PC-3 (cell line): ENCODE data around the gene TBCCD1. TPM values are rescaled to one million over a fixed set of nuclear protein-coding genes. Genes with fewer than 3 reads are reported as not detected.
"Not testable (repeated sequence)": the region's sequence is repeated elsewhere in the genome, so short reads cannot be mapped to it uniquely, and the experiment has no call there.

Experiments
- ATAC-seq: fragments of 200-7000 bp; cut with Tn5 transposase; 2 replicates; pipeline ENCODE4 v1.9.1; 2020; ENCODE audit warnings: mild to moderate bottlenecking, moderate library complexity
- BruUV-seq: library from RNA; stranded (reverse); fragments of 400-500 nt; replicated peaks from 2 replicates; lab custom pipeline; 2021; lab: Mats Ljungman, UMichigan
- CTCF ChIA-PET: fragments of 300-600 bp; sonication (Branson Sonifier 250); formaldehyde crosslinking; loops from one replicate; lab custom pipeline; 2022; ENCODE audit warnings: antibody characterized with exemption; lab: Charles Lee
- POLR2A ChIA-PET: fragments of 300-600 bp; sonication (Branson Sonifier 250); formaldehyde crosslinking; loops from one replicate; lab custom pipeline; 2022; ENCODE audit warnings: antibody characterized with exemption; ENCODE audit not compliant: unreplicated experiment; lab: Charles Lee
- DNase-seq: peaks from one replicate; pipeline ENCODE4 v3.0.0-alpha.2; 2015
- H2AFZ ChIP-seq: fragments of 300-600 bp; sonication (generic); 2 replicates; pipeline ENCODE4 v1.6.0; 2016; ENCODE audit warnings: antibody characterized with exemption, low read length
- H3F3A ChIP-seq: fragments of 300-600 bp; sonication (generic); one replicate; pipeline ENCODE4 v1.6.0; 2017; ENCODE audit warnings: antibody characterized with exemption, low read length, control low read depth, mild to moderate bottlenecking; ENCODE audit not compliant: unreplicated experiment
- H3K27ac ChIP-seq: fragments of 300-600 bp; sonication (generic); 2 replicates; pipeline ENCODE4 v1.5.1; 2016; ENCODE audit warnings: mild to moderate bottlenecking, low read length
- H3K27me3 ChIP-seq: fragments of 300-600 bp; sonication (generic); 2 replicates; pipeline ENCODE4 v1.6.1; 2016; ENCODE audit warnings: low read length, mixed read lengths
- H3K36me3 ChIP-seq: fragments of 300-600 bp; sonication (generic); 2 replicates; pipeline ENCODE4 v1.6.1; 2016; ENCODE audit warnings: low read depth, mixed run types, low read length, mixed read lengths
- H3K4me1 ChIP-seq: fragments of 300-600 bp; sonication (generic); 2 replicates; pipeline ENCODE4 v1.5.1; 2016; ENCODE audit warnings: low read length; ENCODE audit not compliant: insufficient read depth
- H3K4me2 ChIP-seq: fragments of 300-600 bp; sonication (generic); 2 replicates; pipeline ENCODE4 v1.6.0; 2016; ENCODE audit warnings: low read length
- H3K4me3 ChIP-seq: fragments of 300-600 bp; sonication (generic); 2 replicates; pipeline ENCODE4 v1.5.1; 2016; ENCODE audit warnings: mild to moderate bottlenecking, low read length, mixed read lengths
- H3K79me2 ChIP-seq: fragments of 300-600 bp; sonication (generic); 2 replicates; pipeline ENCODE4 v1.6.1; 2017; ENCODE audit warnings: low read length, mixed read lengths
- H3K9ac ChIP-seq: fragments of 300-600 bp; sonication (generic); 2 replicates; pipeline ENCODE4 v1.6.0; 2016; ENCODE audit warnings: mild to moderate bottlenecking, low read length
- H3K9me2 ChIP-seq: fragments of 300-600 bp; sonication (generic); replicated peaks from 2 replicates; pipeline ENCODE4 v1.6.1; 2016; ENCODE audit warnings: mixed run types, low read length, mixed read lengths
- H3K9me3 ChIP-seq: fragments of 300-600 bp; sonication (generic); 2 replicates; pipeline ENCODE4 v1.6.1; 2016; ENCODE audit warnings: low read length, mixed read lengths
- H4K20me1 ChIP-seq: fragments of 300-600 bp; sonication (generic); 2 replicates; pipeline ENCODE4 v1.6.1; 2016; ENCODE audit warnings: low read length, mixed read lengths
- CTCF ChIP-seq: fragments of 300-600 bp; sonication (generic); conservative IDR thresholded peaks from 2 replicates; pipeline ENCODE4 v1.5.1; 2017; ENCODE audit warnings: antibody characterized with exemption, low read depth, mild to moderate bottlenecking, low read length
- EZH2 ChIP-seq: fragments of 300-600 bp; sonication (generic); IDR thresholded peaks from one replicate; pipeline ENCODE4 v1.6.1; 2017; ENCODE audit warnings: antibody characterized with exemption, mild to moderate bottlenecking, low read length; ENCODE audit not compliant: unreplicated experiment
- EZH2phosphoT487 ChIP-seq: fragments of 300-600 bp; sonication (generic); IDR thresholded peaks from 2 replicates; pipeline ENCODE4 v1.6.1; 2018; ENCODE audit warnings: mild to moderate bottlenecking, antibody characterized with exemption, low read length, borderline replicate concordance
- intact Hi-C: fragments of 100-400 bp; cut with micrococcal nuclease; formaldehyde crosslinking; loops from 2 replicates; pipeline ENCODE4 v1.9.0; 2023
- total RNA-seq: library from RNA; depleted of rRNA; stranded (reverse); fragments of >200 nt; gene quantifications from 2 replicates; pipeline ENCODE4 v1.2.3, GENCODE V29; 2014

TBCCD1 gene
- total RNA-seq, 1 experiment from 2014 or later: 17.0 TPM

GRCh38 chr3:186588632-186589031, 21.5 kb upstream of the TBCCD1 start:
- DNase-seq (peak; percentile 78), ATAC-seq (peak; percentile 84)
- Histone ChIP-seq H3K9ac (no peak overlapping the region), H3K36me3 (peaks cover 23% of the 10 kb centered on the region), H4K20me1 (peaks cover 4% of the 10 kb centered on the region; the same call in 1 of the 2 replicates), H3F3A (peaks cover under 1% of the 10 kb centered on the region), H3K27me3 (no peaks in the 10 kb centered on the region), H3K9me3 (no peaks in the 10 kb centered on the region), H2AFZ (peak overlapping the region; percentile 1; the same call in 1 of the 2 replicates), H3K4me2 (peak overlapping the region; percentile 68), H3K4me1 (peaks cover 33% of the 10 kb centered on the region), H3K79me2 (no peaks in the 10 kb centered on the region), H3K27ac (peak overlapping the region; percentile 49), H3K4me3 (peak overlapping the region; percentile 25), H3K9me2 (no peaks in the 10 kb centered on the region)
- TF ChIP-seq CTCF (no peak), EZH2 (no peak), EZH2phosphoT487 (no peak)
- BruUV-seq: no TSS peak
- CTCF ChIA-PET: interaction anchor here (0.7 kb wide), 1 partner anchor 632 kb away, joined by 3 read pairs; no protein-coding TSS in a partner anchor
- intact Hi-C loops: no loop called here
- POLR2A ChIA-PET: interaction anchor here (1.1 kb wide), 1 partner anchor 18 kb away, joined by 12 read pairs; the partner anchor contains the start of gene DNAJB11

GRCh38 chr3:186587183-186587582, 20.0 kb upstream of the TBCCD1 start:
- no peak for ATAC-seq
- no TSS peak for BruUV-seq
- POLR2A ChIA-PET: interaction anchor here (0.6 kb wide), 1 partner anchor 9 kb away, joined by 12 read pairs; no protein-coding TSS in a partner anchor

GRCh38 chr3:186586245-186586644, 19.1 kb upstream of the TBCCD1 start:
- H3K4me3 ChIP-seq, H3K27ac ChIP-seq, DNase-seq, H3K9me2 ChIP-seq, H3K27me3 ChIP-seq, CTCF ChIA-PET, H4K20me1 ChIP-seq, intact Hi-C loops, ATAC-seq, H2AFZ ChIP-seq, H3K9ac ChIP-seq, H3K4me2 ChIP-seq, H3K79me2 ChIP-seq, H3K9me3 ChIP-seq, BruUV-seq, H3F3A ChIP-seq: not testable (repeated sequence)
- POLR2A ChIA-PET: interaction anchor here (0.6 kb wide), 1 partner anchor 15 kb away, joined by 3 read pairs; no protein-coding TSS in a partner anchor
- Histone ChIP-seq H3K36me3 (peaks cover 35% of the 10 kb centered on the region), H3K4me1 (peaks cover 43% of the 10 kb centered on the region)

More at GRCh38 chr3:186587183-186587582, 20.0 kb upstream of the TBCCD1 start:
- Histone ChIP-seq H3K27ac (no peak overlapping the region), H3F3A (peaks cover 7% of the 10 kb centered on the region), H3K9me3 (no peaks in the 10 kb centered on the region), H4K20me1 (peaks cover 4% of the 10 kb centered on the region; the same call in 1 of the 2 replicates), H3K9ac (no peak overlapping the region), H3K27me3 (no peaks in the 10 kb centered on the region), H2AFZ (no peak overlapping the region), H3K79me2 (no peaks in the 10 kb centered on the region), H3K4me2 (no peak overlapping the region), H3K4me3 (no peak overlapping the region), H3K9me2 (no peaks in the 10 kb centered on the region), H3K36me3 (peaks cover 32% of the 10 kb centered on the region), H3K4me1 (peaks cover 43% of the 10 kb centered on the region)
- TF ChIP-seq EZH2phosphoT487 (no peak), CTCF (no peak)
- no peak for DNase-seq
- CTCF ChIA-PET: no interaction called here
- intact Hi-C loops: no loop called here
